Measurements from ENCODE around the gene PTRH1. TPM values are rescaled to one million over a fixed set of nuclear protein-coding genes. Genes with fewer than 3 reads are reported as not detected.

Gene PTRH1
- total RNA-seq, 6 experiments from 2014 or later, result 4.8 to 21.2 (median 6.8) TPM

- H3K4me1 ChIP-seq, result no peaks in the 10 kb centered on the region
- no peak overlapping the region for H3K27ac ChIP-seq
- no peak overlapping the region for H3K4me3 ChIP-seq
- no peaks in the 10 kb centered on the region for H3K9me3 ChIP-seq
- intact Hi-C loops (cut with DNase I), result no loop called here
- TF ChIP-seq POLR2A (IDR thresholded peaks at IDR 0.05), result no peak
- TF ChIP-seq CTCF (IDR thresholded peaks at IDR 0.05), result no peak
- WGBS (ENCODE audit: insufficient coverage, low coverage, low lambda C conversion rate, missing lambda C conversion rate), result 94% methylated on average over 2 of the region's 2 CpGs
- no peaks in the 10 kb centered on the region for H3K27me3 ChIP-seq
- DNase-seq (no peak), ATAC-seq (no peak)
- H3K36me3 ChIP-seq, result no peaks in the 10 kb centered on the region
Observed at GRCh38 chr9:127700140-127700539, 15.3 kb downstream of the PTRH1 start.

- Histone ChIP-seq H3K27ac (peak overlapping the region; percentile 47 to 63 (median 61)), H3K4me3 (peak overlapping the region in 2 of 3 donors; percentile 34 to 42), H3K4me1 (no peaks in the 10 kb centered on the region), H3K27me3 (no peaks in the 10 kb centered on the region), H3K36me3 (no peaks in the 10 kb centered on the region), H3K9me3 (no peaks in the 10 kb centered on the region)
- DNase-seq (peak; percentile 92 to 96 (median 92)), ATAC-seq (peak; percentile 98 to 99 (median 99))
- TF ChIP-seq CTCF (IDR thresholded peaks at IDR 0.05), result peak in 1 of 4 donors; percentile 12
- peak; percentile 39 for TF ChIP-seq POLR2A (IDR thresholded peaks at IDR 0.05)
- WGBS (ENCODE audit: insufficient coverage, low coverage, low lambda C conversion rate, missing lambda C conversion rate), result 9% methylated on average over 31 of the region's 41 CpGs
- intact Hi-C loops (cut with DNase I), result no loop called here
Observed at GRCh38 chr9:127698985-127699670, 16.3 kb downstream of the PTRH1 start.

- no peak for TF ChIP-seq POLR2A (IDR thresholded peaks at IDR 0.05)
- no peak for TF ChIP-seq CTCF (IDR thresholded peaks at IDR 0.05)
- intact Hi-C loops (cut with DNase I), result no loop called here
- WGBS (ENCODE audit: insufficient coverage, low coverage, low lambda C conversion rate, missing lambda C conversion rate), result 80% methylated on average over 2 of the region's 5 CpGs
- Histone ChIP-seq H3K27me3 (no peaks in the 10 kb centered on the region), H3K4me3 (no peak overlapping the region), H3K9me3 (no peaks in the 10 kb centered on the region), H3K36me3 (no peaks in the 10 kb centered on the region), H3K27ac (no peak overlapping the region), H3K4me1 (no peaks in the 10 kb centered on the region)
- DNase-seq (no peak), ATAC-seq (no peak)
Observed at GRCh38 chr9:127698386-127698785, 17.1 kb downstream of the PTRH1 start.

GRCh38 chr9:127697575-127697974 is 17.9 kb downstream of the PTRH1 start:
- no peak for DNase-seq
- no peak for ATAC-seq
- Histone ChIP-seq H3K9me3 (no peaks in the 10 kb centered on the region), H3K27me3 (no peaks in the 10 kb centered on the region), H3K27ac (no peak overlapping the region), H3K4me1 (no peaks in the 10 kb centered on the region), H3K4me3 (no peak overlapping the region), H3K36me3 (no peaks in the 10 kb centered on the region)
- TF ChIP-seq POLR2A (IDR thresholded peaks at IDR 0.05), result no peak
- no peak for TF ChIP-seq CTCF (IDR thresholded peaks at IDR 0.05)
- WGBS (ENCODE audit: insufficient coverage, low coverage, low lambda C conversion rate, missing lambda C conversion rate), result 74% methylated on average over 4 of the region's 5 CpGs
- intact Hi-C loops (cut with DNase I), result no loop called here
